ENCODE measurements around the gene LBX2. TPM values are rescaled to one million over a fixed set of nuclear protein-coding genes. Genes with fewer than 3 reads are reported as not detected.

The LBX2 gene
- total and polyA plus RNA-seq, 3 experiments from 2014 or later = 0.38 to 0.94 TPM; not detected in 1

GRCh38 chr2:74482801-74483674 lies 16.4 kb downstream of the LBX2 start, which contains the start of the genes CCDC142 and TTC31:
TSS of gene CCDC142 (minus strand) at chr2:74482998. CDS start at chr2:74482837, 161 bp downstream.
TSS of gene TTC31 (plus strand) at chr2:74483081. CDS start at chr2:74483096, 15 bp downstream.
- POLR2A ChIA-PET = interaction anchor here (0.6 to 3.9 kb wide), 9 partner anchors 10 to 643 kb away, joined by 3 to 56 read pairs (median 5); partner anchors contain the start of genes AUP1, DQX1, HTRA2 and INO80B

DNA sequence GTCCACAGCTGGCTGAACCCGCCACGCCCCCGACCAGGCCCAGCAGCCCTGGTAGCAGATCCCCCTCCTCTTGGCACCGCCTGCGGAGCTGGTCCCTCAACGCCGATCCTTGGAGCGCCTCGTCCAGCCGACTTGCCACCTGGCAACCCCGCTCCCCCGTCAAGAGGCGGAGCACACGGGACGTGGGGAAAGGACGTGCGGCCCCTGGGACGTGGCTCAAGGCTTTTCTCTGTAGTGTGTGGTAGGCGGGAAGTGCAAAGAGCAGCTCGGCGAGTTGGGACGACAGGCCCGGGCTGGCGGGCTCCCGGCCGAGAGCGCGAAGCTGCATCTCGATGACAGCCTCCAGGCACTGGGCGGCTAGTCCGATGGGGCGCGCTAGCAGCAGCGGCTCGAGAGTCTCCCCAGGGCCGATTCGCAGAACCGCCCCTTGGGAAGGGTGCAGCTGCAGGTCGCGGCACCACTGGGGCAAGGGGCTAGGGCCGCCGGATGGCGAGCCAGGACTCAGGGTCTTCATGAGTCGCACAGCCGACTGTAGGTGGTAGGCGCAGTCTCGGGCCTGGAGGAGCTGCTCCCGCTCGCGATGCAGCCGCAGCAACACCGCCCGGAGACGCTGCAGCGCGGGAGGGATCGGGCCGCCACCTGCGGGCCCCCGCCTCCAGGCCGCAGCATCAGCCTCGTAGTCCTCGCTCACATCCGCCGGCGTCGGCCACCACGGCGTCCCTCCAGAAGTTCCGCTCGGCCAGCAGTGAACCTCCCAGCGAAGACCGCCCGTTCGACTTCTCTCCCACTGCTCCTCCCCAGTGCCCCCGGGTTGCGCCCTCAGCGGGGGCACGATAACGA lies 17.2 kb downstream of the LBX2 start:
- POLR2A ChIA-PET = interaction anchor here (0.5 to 3.9 kb wide), 10 partner anchors 10 to 49 kb away, joined by 3 to 56 read pairs (median 8); partner anchors contain the start of genes AUP1, DQX1, HTRA2 and INO80B
- no peaks in the 10 kb centered on the region for H3K9me3 Mint-ChIP-seq
- Histone ChIP-seq H3K4me3 (ENCODE audit: low read length) (peak overlapping the region; percentile 99), H3K4me1 (ENCODE audit: insufficient read depth, low read length) (peaks cover 25% of the 10 kb centered on the region), H3K9me3 (ENCODE audit: low read length) (no peaks in the 10 kb centered on the region), H3K27me3 (ENCODE audit: insufficient read depth, low read length, poor library complexity, severe bottlenecking) (no peaks in the 10 kb centered on the region), H3K36me3 (ENCODE audit: insufficient read depth, low read length) (peaks cover 11% of the 10 kb centered on the region), H3K27ac (ENCODE audit: low read depth, low read length) (peak overlapping the region; percentile 89)
- H3K4me1 Mint-ChIP-seq = peaks cover 32 to 56% (median 45%) of the 10 kb centered on the region in 3 donors
- peaks cover 0 to 54% (median 9%) of the 10 kb centered on the region in 3 donors for H3K36me3 Mint-ChIP-seq
- H3K27ac Mint-ChIP-seq = peak overlapping the region; percentile 95 to 100 (median 100)
- H3K27me3 Mint-ChIP-seq = no peaks in the 10 kb centered on the region
- DNase-seq = peak in 3 of 5 donors; percentile 42 to 70 (median 44)
- H3K4me3 Mint-ChIP-seq = peak overlapping the region; percentile 98 to 100 (median 100)
- CTCF ChIA-PET = interaction anchor here (0.6 to 5.6 kb wide), 22 partner anchors 9 to 233 kb away, joined by 3 to 83 read pairs (median 7); partner anchors contain the start of genes AUP1, DQX1, HTRA2 and INO80B

More at GRCh38 chr2:74482801-74483674, 16.4 kb downstream of the LBX2 start, which contains the start of the genes CCDC142 and TTC31:
- Histone ChIP-seq H3K9me3 (ENCODE audit: low read length) (no peaks in the 10 kb centered on the region), H3K4me3 (ENCODE audit: low read length) (peak within 1 kb of the TSS; percentile 99), H3K4me1 (ENCODE audit: insufficient read depth, low read length) (peaks cover 25% of the 10 kb centered on the region), H3K27me3 (ENCODE audit: insufficient read depth, low read length, poor library complexity, severe bottlenecking) (no peaks in the 10 kb centered on the region), H3K27ac (ENCODE audit: low read depth, low read length) (peak within 1 kb of the TSS; percentile 89), H3K36me3 (ENCODE audit: insufficient read depth, low read length) (peaks cover 13% of the 10 kb centered on the region)
- Mint-ChIP-seq H3K27me3 (no peaks in the 10 kb centered on the region), H3K9me3 (no peaks in the 10 kb centered on the region), H3K36me3 (peaks cover 0 to 51% (median 9%) of the 10 kb centered on the region in 3 donors), H3K27ac (peak within 1 kb of the TSS; percentile 95 to 100 (median 100)), H3K4me3 (peak within 1 kb of the TSS; percentile 98 to 100 (median 100)), H3K4me1 (peaks cover 32 to 56% (median 45%) of the 10 kb centered on the region in 3 donors)
- peak; percentile 87 to 96 (median 93) for DNase-seq
- CTCF ChIA-PET = interaction anchor here (0.6 to 5.6 kb wide), 27 partner anchors 9 to 234 kb away, joined by 3 to 83 read pairs (median 5); partner anchors contain the start of genes AUP1, DQX1, HTRA2 and INO80B

DNA sequence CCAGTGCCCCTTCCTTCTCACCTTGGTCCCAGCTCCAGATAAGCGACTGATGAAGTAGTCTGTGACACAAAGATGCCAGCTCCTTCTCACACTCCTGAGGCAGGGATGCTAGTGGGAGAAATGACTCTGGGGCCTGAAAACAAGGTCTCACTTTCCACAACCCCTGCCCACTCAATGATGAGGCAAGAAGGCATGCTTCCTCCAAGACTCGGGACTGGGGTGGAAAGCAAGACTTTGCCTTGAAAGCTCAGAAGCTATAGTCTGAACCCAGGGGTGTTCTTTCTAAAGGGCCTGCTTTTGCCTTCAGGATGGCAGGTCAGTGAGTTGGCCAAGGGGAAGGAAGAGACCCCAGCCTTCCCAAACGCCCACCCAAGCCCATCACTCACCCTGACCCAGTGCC lies 18.0 kb downstream of the LBX2 start:
- no peak for DNase-seq
- peaks cover 32 to 52% (median 45%) of the 10 kb centered on the region in 3 donors for H3K4me1 Mint-ChIP-seq
- H3K9me3 Mint-ChIP-seq = no peaks in the 10 kb centered on the region
- no peaks in the 10 kb centered on the region for H3K27me3 Mint-ChIP-seq
- H3K4me3 Mint-ChIP-seq = peak overlapping the region; percentile 98 to 100 (median 100)
- POLR2A ChIA-PET = interaction anchor here (0.5 to 3.9 kb wide), 8 partner anchors 9 to 50 kb away, joined by 3 to 56 read pairs (median 8); partner anchors contain the start of genes INO80B, MOGS, MRPL53 and WBP1
- peaks cover 0 to 51% (median 7%) of the 10 kb centered on the region in 3 donors for H3K36me3 Mint-ChIP-seq
- Histone ChIP-seq H3K36me3 (ENCODE audit: insufficient read depth, low read length) (peaks cover 10% of the 10 kb centered on the region), H3K27ac (ENCODE audit: low read depth, low read length) (peak overlapping the region; percentile 89), H3K4me1 (ENCODE audit: insufficient read depth, low read length) (peaks cover 25% of the 10 kb centered on the region), H3K4me3 (ENCODE audit: low read length) (peak overlapping the region; percentile 99), H3K9me3 (ENCODE audit: low read length) (no peaks in the 10 kb centered on the region), H3K27me3 (ENCODE audit: insufficient read depth, low read length, poor library complexity, severe bottlenecking) (no peaks in the 10 kb centered on the region)
- CTCF ChIA-PET = interaction anchor here (0.8 to 5.6 kb wide), 11 partner anchors 8 to 105 kb away, joined by 3 to 83 read pairs (median 16); partner anchors contain the start of genes AUP1, HTRA2, INO80B and MOGS
- peak overlapping the region in 1 of 8 donors; percentile 43 for H3K27ac Mint-ChIP-seq

DNA sequence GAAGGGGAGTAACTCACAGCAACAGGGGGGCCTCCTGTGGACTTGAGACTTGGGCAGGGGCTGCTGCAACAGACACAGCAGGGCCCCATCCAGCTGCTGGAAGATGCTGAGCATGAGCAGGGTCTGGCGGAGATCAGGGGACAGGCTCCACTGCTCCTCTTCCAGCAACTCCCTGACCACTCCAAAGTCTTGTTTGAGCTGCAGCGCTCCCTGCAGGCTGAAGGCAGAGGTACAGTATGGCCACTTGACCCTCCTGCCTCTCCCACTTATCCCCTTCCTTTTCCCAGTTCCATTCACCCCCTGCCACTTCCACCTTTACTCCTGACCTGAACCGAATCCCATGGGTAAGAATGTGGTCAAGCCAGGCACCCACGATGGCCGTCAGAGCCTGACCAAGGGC lies 24.5 kb downstream of the LBX2 start:
- Mint-ChIP-seq H3K9me3 (no peaks in the 10 kb centered on the region), H3K36me3 (peaks cover 0 to 43% (median 12%) of the 10 kb centered on the region in 3 donors), H3K4me1 (peaks cover 25 to 32% (median 31%) of the 10 kb centered on the region in 3 donors), H3K4me3 (peak overlapping the region in 3 of 7 donors; percentile 9 to 18 (median 15)), H3K27me3 (peaks cover 0 to 5% of the 10 kb centered on the region in 2 donors), H3K27ac (no peak overlapping the region)
- Histone ChIP-seq H3K9me3 (ENCODE audit: low read length) (no peaks in the 10 kb centered on the region), H3K27ac (ENCODE audit: low read depth, low read length) (no peak overlapping the region), H3K36me3 (ENCODE audit: insufficient read depth, low read length) (peaks cover 9% of the 10 kb centered on the region), H3K4me3 (ENCODE audit: low read length) (no peak overlapping the region), H3K4me1 (ENCODE audit: insufficient read depth, low read length) (peaks cover 22% of the 10 kb centered on the region), H3K27me3 (ENCODE audit: insufficient read depth, low read length, poor library complexity, severe bottlenecking) (no peaks in the 10 kb centered on the region)
- no peak for DNase-seq
- ChIA-PET POLR2A (interaction anchor here (1.7 kb wide), 1 partner anchor 16 kb away, joined by 4 read pairs; the partner anchor contains the start of gene WBP1), CTCF (interaction anchor here (1.2 to 4.7 kb wide), 7 partner anchors 8 to 57 kb away, joined by 3 to 49 read pairs (median 4); partner anchors contain the start of genes AUP1, CCDC142, HTRA2 and INO80B)

GRCh38 chr2:74474481-74474880 lies 24.9 kb downstream of the LBX2 start:
- H3K27ac Mint-ChIP-seq = no peak overlapping the region
- peak overlapping the region in 2 of 7 donors; percentile 42 to 64 for H3K4me3 Mint-ChIP-seq
- peaks cover 24 to 32% (median 29%) of the 10 kb centered on the region in 3 donors for H3K4me1 Mint-ChIP-seq
- Histone ChIP-seq H3K4me1 (ENCODE audit: insufficient read depth, low read length) (peaks cover 22% of the 10 kb centered on the region), H3K36me3 (ENCODE audit: insufficient read depth, low read length) (peaks cover 5% of the 10 kb centered on the region), H3K9me3 (ENCODE audit: low read length) (no peaks in the 10 kb centered on the region), H3K4me3 (ENCODE audit: low read length) (no peak overlapping the region), H3K27me3 (ENCODE audit: insufficient read depth, low read length, poor library complexity, severe bottlenecking) (no peaks in the 10 kb centered on the region), H3K27ac (ENCODE audit: low read depth, low read length) (no peak overlapping the region)
- ChIA-PET POLR2A (interaction anchor here (0.7 to 3.4 kb wide), 3 partner anchors 8 to 16 kb away, joined by 4 to 56 read pairs (median 9); partner anchors contain the start of genes CCDC142, MOGS, TTC31 and WBP1), CTCF (interaction anchor here (1.2 to 4.7 kb wide), 3 partner anchors 8 to 16 kb away, joined by 3 to 49 read pairs (median 4); partner anchors contain the start of genes CCDC142, TTC31 and WBP1)
- no peaks in the 10 kb centered on the region for H3K9me3 Mint-ChIP-seq
- peaks cover 0 to 5% of the 10 kb centered on the region in 2 donors for H3K27me3 Mint-ChIP-seq
- DNase-seq = no peak
- H3K36me3 Mint-ChIP-seq = peaks cover 0 to 40% (median 12%) of the 10 kb centered on the region in 3 donors

GRCh38 chr2:74472945-74473258 lies 26.5 kb downstream of the LBX2 start:
- CTCF ChIA-PET = interaction anchor here (1.0 to 4.7 kb wide), 10 partner anchors 10 to 115 kb away, joined by 3 to 49 read pairs (median 4); partner anchors contain the start of genes CCDC142, INO80B, TTC31 and WBP1
- peaks cover 0 to 5% of the 10 kb centered on the region in 2 donors for H3K27me3 Mint-ChIP-seq
- H3K4me1 ChIP-seq (ENCODE audit: insufficient read depth, low read length) = peaks cover 22% of the 10 kb centered on the region
- no peaks in the 10 kb centered on the region for H3K27me3 ChIP-seq (ENCODE audit: insufficient read depth, low read length, poor library complexity, severe bottlenecking)
- H3K27ac ChIP-seq (ENCODE audit: low read depth, low read length) = peak overlapping the region; percentile 83
- H3K36me3 Mint-ChIP-seq = peaks cover 0 to 37% (median 8%) of the 10 kb centered on the region in 3 donors
- H3K4me1 Mint-ChIP-seq = peaks cover 21 to 27% (median 25%) of the 10 kb centered on the region in 3 donors
- no peaks in the 10 kb centered on the region for H3K9me3 ChIP-seq (ENCODE audit: low read length)
- H3K36me3 ChIP-seq (ENCODE audit: insufficient read depth, low read length) = peaks cover 5% of the 10 kb centered on the region
- H3K9me3 Mint-ChIP-seq = no peaks in the 10 kb centered on the region
- peak overlapping the region; percentile 97 to 100 (median 99) for H3K27ac Mint-ChIP-seq
- H3K4me3 ChIP-seq (ENCODE audit: low read length) = peak overlapping the region; percentile 95
- POLR2A ChIA-PET = interaction anchor here (0.6 to 3.4 kb wide), 8 partner anchors 10 to 81 kb away, joined by 3 to 56 read pairs (median 4); partner anchors contain the start of genes C2orf81, CCDC142, TTC31 and WBP1
- DNase-seq = peak in 1 of 5 donors; percentile 21
- peak overlapping the region; percentile 93 to 98 (median 96) for H3K4me3 Mint-ChIP-seq

All from CD8-positive, alpha-beta memory T cell (primary cell).